ENCODE results near the gene NR1H2. TPM values are rescaled to one million over a fixed set of nuclear protein-coding genes. Genes with fewer than 3 reads are reported as not detected.
A peak's percentile ranks its signal among the peaks of the same experiment; 100 is the strongest.

NR1H2 gene
- total and polyA plus RNA-seq, 2 experiments from 2014 or later, result 32.9 to 70.2 TPM

- Mint-ChIP-seq H3K27ac (no peak overlapping the region), H3K9me3 (peaks cover 6% of the 10 kb centered on the region; the same call in 1 of the 3 replicates), H3K4me3 (no peak overlapping the region), H3K36me3 (ENCODE audit: low read depth) (peaks cover 37% of the 10 kb centered on the region), H3K27me3 (ENCODE audit: insufficient read depth, low read depth, poor library complexity) (peaks cover 18% of the 10 kb centered on the region), H3K4me1 (peaks cover 8% of the 10 kb centered on the region)
- Histone ChIP-seq H3K27ac (ENCODE audit: low read depth) (no peak overlapping the region), H3K4me3 (no peak overlapping the region), H3K9me2 (ENCODE audit: insufficient read depth) (no peaks in the 10 kb centered on the region), H2AFZ (no peak overlapping the region), H3K79me2 (replicated peaks; ENCODE audit: insufficient read depth) (no peaks in the 10 kb centered on the region), H3K36me3 (ENCODE audit: insufficient read depth) (peaks cover 9% of the 10 kb centered on the region; the same call in 1 of the 2 replicates), H4K20me1 (replicated peaks; ENCODE audit: insufficient read depth) (peaks cover 4% of the 10 kb centered on the region), H3K27me3 (ENCODE audit: insufficient read depth) (no peaks in the 10 kb centered on the region), H3F3A (replicated peaks; ENCODE audit: low read depth) (peaks cover 14% of the 10 kb centered on the region), H3K4me2 (no peak overlapping the region), H3K4me1 (ENCODE audit: insufficient read depth) (peaks cover 7% of the 10 kb centered on the region)
- no peak for ATAC-seq
- TF ChIP-seq CTCF (conservative IDR thresholded peaks at IDR 0.05; ENCODE audit: low read depth in 2 of 2) (no peak), CREB1 (CRISPR knock-in tag; IDR thresholded peaks at IDR 0.05; ENCODE audit: low read depth) (no peak)
- DNase-seq (ENCODE audit: low spot score), result no peak
Observed at GRCh38 chr19:50378863-50379236, 2.6 kb downstream of the NR1H2 start.

- Mint-ChIP-seq H3K4me3 (no peak overlapping the region), H3K9me3 (peaks cover 6% of the 10 kb centered on the region; the same call in 1 of the 3 replicates), H3K27me3 (ENCODE audit: insufficient read depth, low read depth, poor library complexity) (peaks cover 23% of the 10 kb centered on the region), H3K27ac (no peak overlapping the region), H3K36me3 (ENCODE audit: low read depth) (peaks cover 37% of the 10 kb centered on the region), H3K4me1 (peaks cover 8% of the 10 kb centered on the region)
- Histone ChIP-seq H2AFZ (no peak overlapping the region), H3K4me3 (no peak overlapping the region), H3K27ac (ENCODE audit: low read depth) (no peak overlapping the region), H3K79me2 (replicated peaks; ENCODE audit: insufficient read depth) (peaks cover 2% of the 10 kb centered on the region), H3K27me3 (ENCODE audit: insufficient read depth) (no peaks in the 10 kb centered on the region), H3K36me3 (ENCODE audit: insufficient read depth) (peaks cover 9% of the 10 kb centered on the region; the same call in 1 of the 2 replicates), H3K9me2 (ENCODE audit: insufficient read depth) (no peaks in the 10 kb centered on the region), H3K4me2 (no peak overlapping the region), H4K20me1 (replicated peaks; ENCODE audit: insufficient read depth) (peaks cover 4% of the 10 kb centered on the region), H3F3A (replicated peaks; ENCODE audit: low read depth) (peaks cover 14% of the 10 kb centered on the region), H3K4me1 (ENCODE audit: insufficient read depth) (peaks cover 7% of the 10 kb centered on the region)
- no peak for ATAC-seq
- TF ChIP-seq CTCF (conservative IDR thresholded peaks at IDR 0.05; ENCODE audit: low read depth in 2 of 2) (peak in 1 of 2 experiments; percentile 18; a peak in 1 of 4 replicates), REST (IDR thresholded peaks at IDR 0.05; ENCODE audit: unreplicated experiment) (no peak)
- DNase-seq (ENCODE audit: low spot score), result no peak
Observed at GRCh38 chr19:50379602-50380001, 3.3 kb downstream of the NR1H2 start.

Measured in GM23338 (cell line).